Measurements from ENCODE around the gene NR2C1.
"Not testable (repeated sequence)": the region's sequence is repeated elsewhere in the genome, so short reads cannot be mapped to it uniquely, and the experiment has no call there.

NR2C1 gene

DNA sequence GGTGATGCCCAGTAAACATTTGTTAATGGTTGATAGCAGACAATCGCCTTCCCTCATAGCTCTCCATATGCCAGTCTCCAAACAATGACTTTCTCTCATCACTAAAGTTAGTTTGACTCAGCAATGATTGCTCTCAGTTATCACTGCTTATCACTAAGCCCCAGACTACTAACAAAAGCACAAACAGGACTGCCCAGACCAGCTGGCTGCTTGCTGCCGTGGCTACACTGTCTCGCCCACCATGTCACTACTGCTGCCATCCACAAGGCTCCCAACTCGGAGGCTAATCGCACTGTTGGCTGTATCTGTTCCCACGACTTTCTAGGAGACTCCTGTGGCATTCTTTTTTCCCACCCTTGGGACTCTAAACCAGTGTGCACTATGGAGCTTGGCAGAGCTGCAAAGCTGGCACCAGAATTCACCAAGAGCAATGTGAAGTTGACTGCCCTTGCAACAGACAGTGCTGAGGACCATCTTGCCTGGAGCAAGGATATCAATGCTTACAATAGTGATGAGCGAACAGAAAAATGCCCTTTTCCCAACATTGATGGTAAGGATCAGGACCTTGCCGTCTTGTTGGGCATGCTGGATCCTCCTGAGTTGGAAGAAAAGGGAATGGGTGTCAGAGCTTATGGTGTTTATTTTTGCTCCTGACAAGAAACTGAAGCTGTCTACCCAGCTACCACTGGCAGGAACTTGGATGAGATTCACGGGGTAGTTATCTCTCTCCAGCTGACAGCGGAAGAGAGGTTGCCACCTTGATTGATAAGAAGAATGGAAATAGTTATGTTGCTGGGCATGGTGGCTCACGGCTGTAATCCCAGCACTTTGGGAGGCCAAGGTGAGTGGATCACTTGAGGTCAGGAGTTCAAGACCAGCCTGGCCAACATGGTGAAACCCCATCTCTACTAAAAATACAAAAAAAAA is 27.1 kb upstream of the NR2C1 start:
- H3K4me3 ChIP-seq (ENCODE audit: low read length), result no peak overlapping the region
- TF ChIP-seq ZNF274 (IDR thresholded peaks at IDR 0.05; ENCODE audit: low read depth, low read length), result no peak

DNA sequence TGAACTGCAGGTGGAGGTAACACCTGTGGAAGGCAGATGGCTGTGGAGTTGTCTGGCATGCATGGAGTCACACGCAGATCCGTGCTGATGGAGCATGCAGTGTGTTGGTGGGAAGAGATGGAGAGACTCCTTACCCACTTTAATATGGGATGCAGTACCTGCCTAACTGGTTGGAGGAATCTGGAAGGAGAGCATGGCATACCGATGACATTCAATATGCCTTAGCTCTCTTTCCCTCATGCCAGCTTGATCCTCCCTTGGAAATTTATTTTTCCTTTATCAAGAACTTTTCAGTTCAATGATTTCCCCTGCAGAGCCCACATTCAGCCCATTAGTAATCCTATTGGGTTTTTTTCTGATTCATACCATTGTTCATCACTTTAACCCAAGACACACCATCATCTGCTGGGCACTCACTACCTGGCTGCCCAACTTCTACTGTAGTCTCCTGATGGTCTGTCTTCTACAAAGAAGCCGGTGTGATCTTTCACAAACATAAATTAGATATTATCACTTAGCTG is 25.9 kb upstream of the NR2C1 start:
- no peak for TF ChIP-seq ZNF274 (IDR thresholded peaks at IDR 0.05; ENCODE audit: low read depth, low read length)
- H3K4me3 ChIP-seq (ENCODE audit: low read length), result no peak overlapping the region

DNA sequence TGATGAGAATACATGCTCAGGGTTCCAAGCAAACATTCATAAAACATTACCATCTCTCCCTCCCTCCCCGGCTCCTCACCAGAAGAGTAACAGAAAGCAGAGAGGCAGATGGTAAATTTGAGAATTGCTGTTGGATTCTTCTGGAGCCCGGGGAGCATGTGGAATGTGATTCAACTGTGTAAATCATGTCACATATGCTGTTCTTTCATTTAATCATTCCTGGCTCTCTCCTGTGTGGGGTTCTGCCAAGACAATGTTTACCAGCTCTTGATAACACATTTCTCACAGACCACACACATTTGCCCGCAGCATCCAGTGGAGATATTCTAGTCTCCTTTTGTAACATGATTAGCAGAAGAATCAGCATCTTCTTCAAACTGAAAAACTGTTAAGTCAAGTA is 23.4 kb upstream of the NR2C1 start:
- H3K4me3 ChIP-seq (ENCODE audit: low read length), result no peak overlapping the region
- TF ChIP-seq ZNF274 (IDR thresholded peaks at IDR 0.05; ENCODE audit: low read depth, low read length), result no peak

DNA sequence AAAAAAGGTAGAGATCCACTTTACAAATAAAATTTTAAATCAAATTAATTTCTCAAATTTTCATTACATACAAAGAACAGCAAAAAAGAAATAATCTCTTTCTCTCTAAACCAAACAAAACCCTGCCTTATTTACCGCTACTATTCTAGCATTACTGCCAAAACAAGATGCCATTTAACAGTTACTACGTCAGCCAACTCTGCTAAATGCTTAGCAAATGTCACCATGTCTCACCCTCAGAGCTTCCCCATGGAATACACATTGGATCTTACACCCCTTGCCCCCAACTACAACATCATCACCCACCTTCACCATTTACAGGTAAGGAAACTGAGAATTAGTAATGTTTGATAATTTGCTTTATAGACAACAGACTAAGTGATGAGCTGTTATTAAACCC is 23.0 kb upstream of the NR2C1 start:
- no peak overlapping the region for H3K4me3 ChIP-seq (ENCODE audit: low read length)
- no peak for TF ChIP-seq ZNF274 (IDR thresholded peaks at IDR 0.05; ENCODE audit: low read depth, low read length)

DNA sequence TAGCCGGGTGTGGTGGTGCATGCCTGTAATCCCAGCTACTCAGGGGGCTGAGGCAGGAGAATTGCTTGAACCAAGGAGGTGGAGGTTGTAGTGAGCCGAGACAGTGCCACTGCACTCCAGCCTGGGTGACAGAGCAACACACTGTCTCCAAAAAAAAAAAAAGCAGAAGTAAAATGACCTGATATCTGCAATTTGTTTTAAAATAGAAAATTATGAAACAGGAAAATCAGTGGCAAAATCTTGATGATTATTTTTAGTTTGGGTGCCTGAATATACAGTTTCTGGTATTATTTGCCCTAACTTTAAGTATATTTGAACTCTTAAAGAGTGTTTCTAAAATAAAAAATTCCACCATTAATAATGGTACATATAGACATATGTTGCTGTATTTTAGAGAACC is 22.4 kb upstream of the NR2C1 start:
- not testable (repeated sequence) for H3K4me3 ChIP-seq (ENCODE audit: low read length)

DNA sequence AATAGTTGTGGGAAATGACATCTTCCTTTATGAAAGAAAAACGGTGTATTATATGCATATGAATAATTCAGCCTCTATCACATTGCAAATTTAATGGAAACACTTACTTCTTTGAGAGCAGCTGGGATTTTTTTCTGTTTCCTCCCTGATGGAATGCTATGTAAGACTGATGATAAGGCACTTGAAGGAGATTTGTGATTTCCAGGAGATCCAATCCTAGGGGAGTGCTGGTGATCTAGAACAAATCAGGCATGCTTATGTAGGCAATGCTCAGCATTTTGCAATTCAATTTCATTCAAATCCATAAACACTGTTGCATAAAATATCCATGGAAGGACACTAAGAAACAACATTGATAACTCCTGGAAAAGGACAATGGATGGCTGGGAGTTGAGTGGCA is 16.0 kb upstream of the NR2C1 start:
- H3K4me3 ChIP-seq (ENCODE audit: low read length), result no peak overlapping the region
- TF ChIP-seq ZNF274 (IDR thresholded peaks at IDR 0.05; ENCODE audit: low read depth, low read length), result no peak

DNA sequence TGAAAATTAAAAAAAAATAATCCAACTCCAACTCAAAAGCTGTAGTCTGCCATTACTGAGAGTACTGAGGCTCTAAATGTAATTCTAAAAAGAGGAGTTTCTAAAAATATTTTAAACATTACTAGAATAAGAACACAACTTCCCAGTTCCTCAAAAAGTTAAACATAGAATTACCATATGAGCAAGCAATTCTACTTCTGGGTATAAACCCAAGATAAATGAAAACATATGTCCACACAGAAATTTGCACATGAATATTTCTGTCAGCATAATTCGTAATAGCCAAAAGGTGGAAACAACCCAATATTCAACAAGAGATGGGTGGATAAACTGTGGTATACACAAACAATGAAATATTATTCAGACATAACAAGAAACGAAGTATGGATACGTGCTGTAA is 15.0 kb upstream of the NR2C1 start:
- TF ChIP-seq ZNF274 (IDR thresholded peaks at IDR 0.05; ENCODE audit: low read depth, low read length), result no peak
- H3K4me3 ChIP-seq (ENCODE audit: low read length), result no peak overlapping the region

DNA sequence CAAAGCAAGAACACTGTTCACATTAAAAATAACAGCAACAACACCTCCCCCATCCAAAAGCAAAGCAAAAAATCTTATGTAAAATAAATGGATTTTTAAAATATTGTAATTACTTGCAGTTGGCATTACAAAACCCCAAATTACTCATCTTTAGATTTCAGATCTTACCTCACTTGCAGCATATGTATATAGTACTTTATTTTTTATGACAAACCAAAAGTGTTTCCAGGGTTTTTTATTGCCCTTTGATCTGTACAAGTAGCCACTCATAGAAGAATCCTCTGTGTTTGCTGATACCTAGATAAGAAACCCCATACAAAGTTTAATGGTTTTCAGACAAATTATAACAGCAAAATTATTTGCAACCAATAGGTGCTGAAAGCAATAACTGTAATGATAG is 12.2 kb upstream of the NR2C1 start:
- TF ChIP-seq ZNF274 (IDR thresholded peaks at IDR 0.05; ENCODE audit: low read depth, low read length), result no peak

DNA sequence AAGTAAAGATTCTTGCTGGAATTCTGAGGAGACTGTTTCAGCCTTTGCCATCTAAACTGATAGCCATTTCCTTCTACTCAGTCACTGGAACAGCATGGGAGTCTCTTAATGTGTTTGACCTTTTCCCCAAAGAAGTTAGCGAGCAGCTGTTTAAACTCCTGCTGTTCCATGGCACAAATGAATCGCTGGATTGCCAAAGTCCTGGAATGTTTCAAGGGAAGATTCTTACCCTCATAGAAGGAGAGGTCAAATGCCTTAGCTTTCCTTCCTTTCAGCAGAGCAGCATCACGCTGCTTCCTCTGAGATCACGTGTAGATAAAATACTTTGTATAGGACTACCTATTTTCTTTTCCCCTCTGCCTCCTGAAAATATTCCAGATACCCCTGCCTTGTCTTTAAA is 10.5 kb upstream of the NR2C1 start:
- TF ChIP-seq ZNF274 (IDR thresholded peaks at IDR 0.05; ENCODE audit: low read depth, low read length), result no peak
- H3K4me3 ChIP-seq (ENCODE audit: low read length), result no peak overlapping the region

More for the DNA sequence above, 12.2 kb upstream of the NR2C1 start:
- H3K4me3 ChIP-seq (ENCODE audit: low read length), result no peak overlapping the region

DNA sequence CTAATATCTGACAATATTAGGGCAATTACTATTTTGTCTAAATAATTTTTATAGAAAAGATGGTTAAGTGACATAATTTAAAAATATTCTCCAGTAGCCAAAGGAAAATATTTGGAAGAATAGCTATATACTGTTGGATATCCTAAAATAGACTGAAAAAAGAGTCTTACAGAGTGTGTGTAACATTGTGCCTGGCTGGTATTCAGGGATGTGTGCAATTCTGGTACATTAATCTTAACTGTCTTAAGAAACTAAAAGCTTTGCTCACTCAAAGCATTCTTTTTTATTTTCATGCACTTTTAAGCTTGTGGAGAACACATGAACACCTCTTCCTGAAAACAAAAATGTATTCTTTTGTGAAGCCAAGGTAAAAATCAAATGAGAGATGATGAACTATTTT is 10.1 kb upstream of the NR2C1 start:
- no peak overlapping the region for H3K4me3 ChIP-seq (ENCODE audit: low read length)
- TF ChIP-seq ZNF274 (IDR thresholded peaks at IDR 0.05; ENCODE audit: low read depth, low read length), result no peak

DNA sequence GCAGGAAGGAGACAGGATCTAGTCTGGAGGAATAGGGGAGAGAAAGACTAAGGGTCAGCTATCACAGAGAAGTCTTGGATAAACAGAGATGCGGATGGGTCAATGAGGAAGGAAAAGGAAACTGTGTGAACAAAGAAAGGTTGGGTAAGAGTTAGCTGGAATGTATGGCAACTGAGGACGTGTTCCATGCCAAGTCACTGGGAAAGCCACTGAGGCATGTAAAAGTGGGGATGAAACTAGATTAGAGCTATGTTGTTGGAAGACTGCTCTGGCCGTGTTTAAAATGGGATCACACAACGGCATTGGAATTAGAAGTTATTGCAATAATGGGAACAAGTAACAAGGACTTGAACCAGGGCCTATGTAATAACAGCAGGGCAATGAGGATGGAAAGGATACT is 3.9 kb upstream of the NR2C1 start:
- no peak for TF ChIP-seq ZNF274 (IDR thresholded peaks at IDR 0.05; ENCODE audit: low read depth, low read length)
- H3K4me3 ChIP-seq (ENCODE audit: low read length), result no peak overlapping the region

DNA sequence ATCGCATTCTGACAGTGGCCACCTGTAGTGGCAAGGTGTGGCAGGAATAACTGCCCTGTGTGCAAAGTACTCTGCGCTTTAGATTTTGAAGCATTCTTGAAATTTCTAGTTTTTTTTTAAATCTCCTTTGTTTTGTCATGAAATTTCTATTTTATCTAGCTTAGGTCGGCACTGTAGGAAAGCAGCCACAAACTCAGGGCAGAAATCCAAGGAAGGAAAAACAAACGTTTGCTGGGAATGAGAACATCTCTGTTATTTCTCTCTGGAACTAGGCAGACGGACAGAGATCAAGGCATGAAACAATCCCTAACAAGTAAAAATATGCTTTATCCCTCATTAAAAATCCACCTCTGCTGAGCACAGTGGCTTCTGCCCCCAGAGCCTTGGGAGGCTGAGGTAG is 1.3 kb upstream of the NR2C1 start:
- no peak overlapping the region for H3K4me3 ChIP-seq (ENCODE audit: low read length)
- TF ChIP-seq ZNF274 (IDR thresholded peaks at IDR 0.05; ENCODE audit: low read depth, low read length), result no peak

DNA sequence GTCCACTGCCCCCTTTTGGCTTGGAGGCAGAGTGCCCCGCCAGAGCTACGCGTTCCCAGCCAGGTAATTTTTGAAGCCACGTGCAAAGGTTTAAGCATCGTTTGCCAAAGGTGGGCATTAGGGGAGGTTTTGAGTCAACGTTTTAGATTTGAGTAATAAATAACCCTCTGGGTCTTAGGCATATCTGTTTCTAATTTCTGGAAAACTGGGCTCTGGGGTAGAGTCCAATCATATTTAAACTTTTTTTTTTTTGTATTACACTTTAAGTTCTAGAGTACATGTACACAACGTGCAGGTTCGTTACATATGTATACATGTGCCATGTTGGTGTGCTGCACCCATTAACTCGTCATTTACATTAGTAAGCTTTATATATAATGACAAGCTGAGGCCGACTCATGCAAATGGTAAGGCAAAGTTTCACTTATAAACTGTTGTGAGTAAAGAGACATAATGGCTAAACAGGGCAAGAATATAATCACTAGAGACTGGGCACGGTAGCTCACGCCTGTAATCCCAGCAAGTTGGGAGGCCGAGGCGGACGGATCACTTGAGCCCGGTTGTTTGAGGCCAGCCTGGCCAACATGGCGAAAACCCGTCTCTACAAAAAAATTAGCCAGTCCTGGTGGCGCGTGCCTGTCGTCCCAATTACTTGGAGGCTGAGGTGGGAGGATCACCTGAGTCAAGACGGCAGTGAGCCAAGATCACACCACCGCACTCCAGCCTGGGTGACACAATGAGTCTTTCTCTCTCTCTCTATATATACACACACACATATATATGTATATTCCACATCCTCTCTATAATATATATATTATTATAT is 491 bp upstream of the NR2C1 start:
- no peak for TF ChIP-seq ZNF274 (IDR thresholded peaks at IDR 0.05; ENCODE audit: low read depth, low read length)
- H3K4me3 ChIP-seq (ENCODE audit: low read length), result no peak overlapping the region; the same call in 1 of the 2 replicates

DNA sequence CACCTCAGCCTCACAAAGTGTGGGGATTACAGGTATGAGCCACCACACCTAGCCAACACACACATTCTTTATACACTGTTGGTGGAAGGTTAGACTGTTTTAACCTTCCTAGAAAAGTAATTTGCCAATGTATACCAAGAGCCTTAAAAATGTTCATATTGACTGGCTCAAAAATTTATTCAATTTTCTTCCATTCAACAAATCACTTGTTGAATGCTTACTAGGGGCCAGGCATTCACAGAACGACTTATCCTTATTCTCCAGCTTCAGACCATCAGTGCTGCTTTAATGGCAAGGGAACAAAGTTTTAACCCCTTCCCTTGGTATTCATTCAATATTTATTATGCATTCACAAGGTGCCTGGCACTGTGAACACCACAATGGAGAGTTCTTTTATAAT is 3.0 kb downstream of the NR2C1 start:
- no peak overlapping the region for H3K4me3 ChIP-seq (ENCODE audit: low read length)
- TF ChIP-seq ZNF274 (IDR thresholded peaks at IDR 0.05; ENCODE audit: low read depth, low read length), result no peak

Measured in GM08714 (cell line).